RWPE2 (cell line): ENCODE data around the gene TRERF1.
A peak's percentile ranks its signal among the peaks of the same experiment; 100 is the strongest.
"Not testable (repeated sequence)": the region's sequence is repeated elsewhere in the genome, so short reads cannot be mapped to it uniquely, and the experiment has no call there.

Experiments
- ATAC-seq: fragments of 200-7000 bp; cut with Tn5 transposase; 3 replicates; pipeline ENCODE4 v1.9.1; 2021; ENCODE audit warnings: low read depth
- DNase-seq: peaks from one replicate; pipeline ENCODE4 v3.0.0-alpha.2; 2020; ENCODE audit warnings: low spot score
- H3K27ac ChIP-seq: fragments of 450-650 bp; 2 replicates; pipeline ENCODE4 v1.5.1; 2017; ENCODE audit warnings: mild to moderate bottlenecking; ENCODE audit not compliant: poor library complexity, severe bottlenecking
- H3K27me3 ChIP-seq: fragments of 250-450 bp; sonication (Bioruptor Pico); 2 replicates; pipeline ENCODE4 v1.5.1; 2021; ENCODE audit warnings: mild to moderate bottlenecking, moderate library complexity; ENCODE audit not compliant: insufficient read depth, poor library complexity, severe bottlenecking
- H3K36me3 ChIP-seq: fragments of 250-450 bp; sonication (Bioruptor Pico); 2 replicates; pipeline ENCODE4 v1.5.1; 2020; ENCODE audit warnings: low read depth, mild to moderate bottlenecking, moderate library complexity
- H3K4me1 ChIP-seq: fragments of 250-450 bp; sonication (Bioruptor Pico); 2 replicates; pipeline ENCODE4 v1.5.1; 2021; ENCODE audit warnings: mild to moderate bottlenecking, moderate library complexity; ENCODE audit not compliant: insufficient read depth, poor library complexity, severe bottlenecking
- H3K4me3 ChIP-seq: fragments of 250-450 bp; sonication (Bioruptor Pico); 2 replicates; pipeline ENCODE4 v1.5.1; 2021; ENCODE audit warnings: mild to moderate bottlenecking, moderate library complexity; ENCODE audit not compliant: severe bottlenecking
- H3K9me3 ChIP-seq: fragments of 250-450 bp; sonication (Bioruptor Pico); 2 replicates; pipeline ENCODE4 v1.5.1; 2021; ENCODE audit warnings: mild to moderate bottlenecking, moderate library complexity; ENCODE audit not compliant: severe bottlenecking
- TF ChIP-seq, protein P1 (sequence below): fragments of 450-650 bp; IDR thresholded peaks from one replicate; pipeline ENCODE4 v1.5.1; 2017; ENCODE audit warnings: mild to moderate bottlenecking, moderate library complexity; ENCODE audit not compliant: poor library complexity, severe bottlenecking

TRERF1 gene

DNA sequence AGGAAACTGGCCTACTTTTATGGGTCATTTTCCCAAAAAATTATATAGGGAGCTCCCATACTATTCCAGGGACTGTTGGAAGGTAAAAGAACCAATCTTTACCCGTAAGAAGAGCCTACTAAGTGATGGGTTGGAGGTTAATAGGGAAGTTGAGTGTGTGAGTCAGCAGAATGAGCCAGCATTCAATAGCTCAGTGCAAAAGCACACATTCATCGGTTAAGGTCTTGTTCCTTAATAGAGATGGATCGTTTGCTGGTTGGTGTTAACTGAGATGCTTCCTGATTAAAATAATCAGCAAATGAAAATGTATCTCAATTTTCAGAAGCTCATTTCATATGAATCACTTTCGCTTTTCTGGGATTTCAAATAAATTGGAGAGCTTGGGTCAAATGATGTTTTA is 118.8 kb downstream of the TRERF1 start:
- Histone ChIP-seq H3K27ac (no peak overlapping the region), H3K9me3 (no peaks in the 10 kb centered on the region), H3K27me3 (no peaks in the 10 kb centered on the region), H3K4me3 (no peak overlapping the region), H3K36me3 (no peaks in the 10 kb centered on the region), H3K4me1 (peaks cover under 1% of the 10 kb centered on the region)
- DNase-seq = no peak
- no peak for ATAC-seq
- TF ChIP-seq, protein P1, sequence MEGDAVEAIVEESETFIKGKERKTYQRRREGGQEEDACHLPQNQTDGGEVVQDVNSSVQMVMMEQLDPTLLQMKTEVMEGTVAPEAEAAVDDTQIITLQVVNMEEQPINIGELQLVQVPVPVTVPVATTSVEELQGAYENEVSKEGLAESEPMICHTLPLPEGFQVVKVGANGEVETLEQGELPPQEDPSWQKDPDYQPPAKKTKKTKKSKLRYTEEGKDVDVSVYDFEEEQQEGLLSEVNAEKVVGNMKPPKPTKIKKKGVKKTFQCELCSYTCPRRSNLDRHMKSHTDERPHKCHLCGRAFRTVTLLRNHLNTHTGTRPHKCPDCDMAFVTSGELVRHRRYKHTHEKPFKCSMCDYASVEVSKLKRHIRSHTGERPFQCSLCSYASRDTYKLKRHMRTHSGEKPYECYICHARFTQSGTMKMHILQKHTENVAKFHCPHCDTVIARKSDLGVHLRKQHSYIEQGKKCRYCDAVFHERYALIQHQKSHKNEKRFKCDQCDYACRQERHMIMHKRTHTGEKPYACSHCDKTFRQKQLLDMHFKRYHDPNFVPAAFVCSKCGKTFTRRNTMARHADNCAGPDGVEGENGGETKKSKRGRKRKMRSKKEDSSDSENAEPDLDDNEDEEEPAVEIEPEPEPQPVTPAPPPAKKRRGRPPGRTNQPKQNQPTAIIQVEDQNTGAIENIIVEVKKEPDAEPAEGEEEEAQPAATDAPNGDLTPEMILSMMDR = no peak

DNA sequence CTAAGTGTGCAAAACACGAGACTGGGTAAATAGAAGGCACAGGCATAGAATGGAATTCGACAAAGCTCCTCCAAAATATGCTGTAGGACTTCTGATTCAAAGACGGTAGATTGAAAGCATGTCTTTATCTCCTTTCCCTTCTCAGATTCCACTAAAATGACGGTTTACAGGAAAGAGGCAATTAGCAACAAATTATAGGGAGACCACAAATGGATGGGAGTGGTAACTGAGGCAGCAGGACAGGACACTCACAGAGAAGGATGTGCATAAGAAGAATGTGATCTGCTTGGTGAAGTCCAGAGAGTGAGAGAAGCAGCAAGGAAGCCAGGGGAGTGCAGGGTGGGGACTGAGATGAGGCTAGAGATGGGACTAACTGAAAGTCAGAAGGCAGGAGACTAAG is 120.7 kb downstream of the TRERF1 start:
- TF ChIP-seq, protein P1 = no peak
- no peak overlapping the region for H3K4me3 ChIP-seq
- no peaks in the 10 kb centered on the region for H3K27me3 ChIP-seq
- H3K9me3 ChIP-seq = no peaks in the 10 kb centered on the region
- ATAC-seq = no peak
- peaks cover 10% of the 10 kb centered on the region for H3K4me1 ChIP-seq
- no peak for DNase-seq
- no peak overlapping the region for H3K27ac ChIP-seq
- no peaks in the 10 kb centered on the region for H3K36me3 ChIP-seq

DNA sequence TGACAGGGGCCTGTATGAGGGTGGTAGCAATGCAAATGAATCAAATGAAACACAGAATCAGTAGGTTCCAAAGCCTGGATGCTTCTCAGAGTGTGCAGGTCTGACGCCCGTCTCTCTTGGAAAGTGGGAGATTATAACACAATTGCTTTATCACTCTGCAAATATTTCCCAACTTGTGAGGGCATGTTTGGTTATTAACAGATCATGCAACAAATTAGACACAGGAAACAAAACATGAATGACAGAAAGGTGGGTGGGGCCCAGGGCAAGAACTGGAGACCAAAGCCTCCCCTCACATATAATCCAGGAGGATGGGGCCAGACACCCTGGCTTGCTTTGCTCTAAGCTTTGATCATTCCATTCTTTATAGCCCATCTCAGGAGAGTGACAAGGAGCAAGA is 125.5 kb downstream of the TRERF1 start:
- peak overlapping the region; percentile 76 for H3K27ac ChIP-seq

DNA sequence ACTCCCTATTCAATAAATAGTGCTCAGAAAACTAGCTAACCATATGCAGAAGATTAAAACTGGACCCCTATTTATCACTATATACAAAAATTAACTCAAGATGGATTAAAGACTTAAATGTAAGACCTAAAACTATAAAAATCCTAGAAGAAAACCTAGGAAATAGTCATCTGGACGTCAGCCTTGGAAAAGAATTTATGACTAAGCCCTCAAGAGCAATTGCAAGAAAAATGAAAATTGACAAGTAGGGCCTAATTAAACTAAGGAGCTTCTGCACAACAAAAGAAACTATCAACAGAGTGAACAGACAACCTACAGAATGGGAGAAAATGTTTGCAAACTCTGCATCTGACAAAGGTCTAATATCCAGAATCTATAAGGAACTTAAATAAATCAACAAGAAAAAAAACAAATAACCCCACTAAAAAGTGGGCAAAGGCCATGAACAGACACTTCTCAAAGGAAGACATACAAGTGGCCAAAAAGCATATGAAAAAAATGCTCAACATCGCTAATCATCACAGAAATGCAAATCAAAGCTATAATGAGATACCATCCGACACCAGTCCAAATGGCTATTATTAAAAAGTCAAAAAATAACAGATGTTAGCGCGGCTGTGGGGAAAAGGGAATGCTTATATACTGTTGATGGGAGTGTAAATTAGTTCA is 126.9 kb downstream of the TRERF1 start:
- ATAC-seq, H3K36me3 ChIP-seq, H3K9me3 ChIP-seq, H3K27me3 ChIP-seq, H3K4me3 ChIP-seq, DNase-seq: not testable (repeated sequence)
- peak overlapping the region; percentile 76 for H3K27ac ChIP-seq
- H3K4me1 ChIP-seq = peaks cover 51% of the 10 kb centered on the region

More for the DNA sequence above, 125.5 kb downstream of the TRERF1 start:
- Histone ChIP-seq H3K36me3 (0 out of 2 replicates have a peak, but pooled peaks cover 8% of the 10 kb centered on the region), H3K4me1 (peaks cover 41% of the 10 kb centered on the region), H3K9me3 (peaks cover 6% of the 10 kb centered on the region), H3K27me3 (no peaks in the 10 kb centered on the region), H3K4me3 (no peak overlapping the region)
- ATAC-seq = peak; percentile 95
- TF ChIP-seq, protein P1 = no peak
- no peak for DNase-seq

DNA sequence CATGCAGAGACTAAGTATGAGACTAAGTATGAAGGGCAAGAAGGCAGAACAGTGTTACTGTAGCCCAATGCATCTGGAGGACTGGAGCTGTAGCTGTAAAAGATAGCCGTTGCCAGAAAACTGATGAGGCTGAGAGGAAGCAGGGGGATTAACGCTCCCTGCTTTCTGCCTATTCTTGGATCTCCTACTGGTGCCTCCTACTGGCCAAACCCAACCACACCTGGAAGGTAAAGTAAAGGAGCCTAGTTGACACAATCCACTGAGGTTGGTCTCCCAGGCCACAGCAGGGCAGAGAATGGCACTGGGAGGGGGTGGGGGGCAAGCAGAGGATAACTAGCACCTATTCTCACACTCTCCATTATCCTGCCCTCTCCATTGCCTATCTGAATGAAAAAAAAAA is 129.1 kb downstream of the TRERF1 start:
- TF ChIP-seq, protein P1 = no peak
- DNase-seq (no peak), ATAC-seq (no peak)
- H3K27ac ChIP-seq = no peak overlapping the region
- no peaks in the 10 kb centered on the region for H3K27me3 ChIP-seq
- H3K36me3 ChIP-seq = 0 out of 2 replicates have a peak, but pooled peaks cover 8% of the 10 kb centered on the region
- no peak overlapping the region for H3K4me3 ChIP-seq
- peaks cover 51% of the 10 kb centered on the region for H3K4me1 ChIP-seq
- H3K9me3 ChIP-seq = peaks cover 6% of the 10 kb centered on the region
